ENCODE results near the gene MAN1C1. TPM values are rescaled to one million over a fixed set of nuclear protein-coding genes. Genes with fewer than 3 reads are reported as not detected.

Gene MAN1C1
- total RNA-seq, 1 experiment from 2014 or later, result 16.8 TPM

GRCh38 chr1:25806418-25806817 is 189.8 kb downstream of the MAN1C1 start:
- Mint-ChIP-seq H3K36me3 (peaks cover 18% of the 10 kb centered on the region), H3K4me3 (no peak overlapping the region), H3K9me3 (no peaks in the 10 kb centered on the region), H3K4me1 (peaks cover 13% of the 10 kb centered on the region), H3K27ac (no peak overlapping the region), H3K27me3 (ENCODE audit: low read depth) (no peaks in the 10 kb centered on the region)
- POLR2A ChIA-PET, result no interaction called here
- ATAC-seq, result no peak
- TF ChIP-seq ZNF121 (CRISPR knock-in tag; IDR thresholded peaks at IDR 0.05), result no peak
- TF ChIP-seq IRF1 (CRISPR knock-in tag; IDR thresholded peaks at IDR 0.05), result no peak
- TF ChIP-seq ARID4B (CRISPR knock-in tag; IDR thresholded peaks at IDR 0.05; ENCODE audit: borderline replicate concordance), result no peak
- no peak for TF ChIP-seq ETV6 (CRISPR knock-in tag; IDR thresholded peaks at IDR 0.05)
- TF ChIP-seq ZSCAN18 (CRISPR knock-in tag; IDR thresholded peaks at IDR 0.05), result no peak
- TF ChIP-seq ZNF423 (CRISPR knock-in tag; IDR thresholded peaks at IDR 0.05), result no peak
- no peak for TF ChIP-seq TEAD4 (CRISPR knock-in tag; IDR thresholded peaks at IDR 0.05)
- TF ChIP-seq SMAD3 (CRISPR knock-in tag; IDR thresholded peaks at IDR 0.05; ENCODE audit: borderline replicate concordance), result no peak
- TF ChIP-seq ELF4 (CRISPR knock-in tag; IDR thresholded peaks at IDR 0.05; ENCODE audit: low read depth), result no peak
- no peak for TF ChIP-seq JAZF1 (CRISPR knock-in tag; IDR thresholded peaks at IDR 0.05)
- no peak for TF ChIP-seq ZMAT4 (CRISPR knock-in tag; IDR thresholded peaks at IDR 0.05)
- CTCF ChIA-PET, result interaction anchor here (4.7 kb wide), 1 partner anchor 8 kb away, joined by 80 read pairs; the partner anchor contains the start of gene SELENON
- no peak for DNase-seq (ENCODE audit: low spot score)

- H3K4me1 Mint-ChIP-seq, result peaks cover 12% of the 10 kb centered on the region
- H3K36me3 Mint-ChIP-seq, result peaks cover 18% of the 10 kb centered on the region
- POLR2A ChIA-PET, result no interaction called here
- no peak overlapping the region for H3K4me3 Mint-ChIP-seq
- ATAC-seq, result no peak
- no peaks in the 10 kb centered on the region for H3K27me3 Mint-ChIP-seq (ENCODE audit: low read depth)
- H3K27ac Mint-ChIP-seq, result no peak overlapping the region
- H3K9me3 Mint-ChIP-seq, result no peaks in the 10 kb centered on the region
- CTCF ChIA-PET, result interaction anchor here (0.6 to 4.7 kb wide), 8 partner anchors 9 to 324 kb away, joined by 3 to 80 read pairs (median 4); partner anchors contain the start of gene SELENON
- DNase-seq (ENCODE audit: low spot score), result no peak
- no peak for TF ChIP-seq SP1 (CRISPR knock-in tag; conservative IDR thresholded peaks at IDR 0.05)
- TF ChIP-seq ATF1 (CRISPR knock-in tag; IDR thresholded peaks at IDR 0.05), result no peak
- TF ChIP-seq GRHL2 (CRISPR knock-in tag; IDR thresholded peaks at IDR 0.05; ENCODE audit: insufficient replicate concordance, severe bottlenecking), result no peak
- TF ChIP-seq ZBTB43 (CRISPR knock-in tag; IDR thresholded peaks at IDR 0.05), result no peak
- TF ChIP-seq ZNF317 (CRISPR knock-in tag; IDR thresholded peaks at IDR 0.05; ENCODE audit: borderline replicate concordance, low read depth), result no peak
- TF ChIP-seq NFATC4 (CRISPR knock-in tag; IDR thresholded peaks at IDR 0.05), result no peak
- TF ChIP-seq NFE2L1 (CRISPR knock-in tag; IDR thresholded peaks at IDR 0.05), result no peak
- TF ChIP-seq SOX15 (CRISPR knock-in tag; IDR thresholded peaks at IDR 0.05), result no peak
- TF ChIP-seq USF1 (CRISPR knock-in tag; IDR thresholded peaks at IDR 0.05), result no peak
- TF ChIP-seq TCF7 (CRISPR knock-in tag; IDR thresholded peaks at IDR 0.05; ENCODE audit: low read depth), result no peak
- no peak for TF ChIP-seq SMAD4 (CRISPR knock-in tag; IDR thresholded peaks at IDR 0.05)
- no peak for TF ChIP-seq ZNF671 (CRISPR knock-in tag; IDR thresholded peaks at IDR 0.05)
- TF ChIP-seq MAX (CRISPR knock-in tag; IDR thresholded peaks at IDR 0.05), result no peak
- TF ChIP-seq IRF1 (CRISPR knock-in tag; IDR thresholded peaks at IDR 0.05), result no peak
- no peak for TF ChIP-seq ZMAT4 (CRISPR knock-in tag; IDR thresholded peaks at IDR 0.05)
Observed at GRCh38 chr1:25807480-25808390, 191.1 kb downstream of the MAN1C1 start.

Data from WTC11 (cell line).